ENCODE data around the gene MYH1. TPM values are rescaled to one million over a fixed set of nuclear protein-coding genes. Genes with fewer than 3 reads are reported as not detected.
A peak's percentile ranks its signal among the peaks of the same experiment; 100 is the strongest.
"Not testable (repeated sequence)": the region's sequence is repeated elsewhere in the genome, so short reads cannot be mapped to it uniquely, and the experiment has no call there.

MYH1 gene
- total and polyA plus RNA-seq, 2 experiments from 2014 or later: not detected

DNA sequence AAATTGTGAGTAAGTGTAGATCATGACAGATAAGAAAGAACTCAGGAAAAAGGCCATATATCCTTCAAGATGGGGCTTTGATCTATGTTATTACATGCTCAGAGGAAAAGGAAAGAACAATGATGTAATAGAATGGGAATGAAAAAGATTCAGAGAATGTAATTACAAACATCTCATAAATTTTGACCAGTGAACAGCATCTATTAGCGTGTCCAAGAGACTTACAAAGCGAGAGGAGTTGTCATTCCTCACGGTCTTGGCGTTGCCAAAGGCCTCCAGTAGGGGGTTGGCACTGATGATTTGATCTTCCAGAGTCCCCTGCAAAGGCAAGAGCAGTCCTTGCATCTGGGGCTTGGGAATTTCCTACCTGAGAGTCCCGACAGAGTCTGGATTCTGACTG lies 25.1 kb upstream of the MYH1 start:
- Mint-ChIP-seq H3K4me1 (peaks cover 16% of the 10 kb centered on the region), H3K36me3 (ENCODE audit: low read depth) (peaks cover 45% of the 10 kb centered on the region), H3K9me3 (peaks cover 26% of the 10 kb centered on the region)
- H3K9me2 ChIP-seq (ENCODE audit: insufficient read depth); H3K27ac Mint-ChIP-seq; H3K27me3 ChIP-seq (ENCODE audit: insufficient read depth); H4K20me1 ChIP-seq (replicated peaks; ENCODE audit: insufficient read depth); DNase-seq (ENCODE audit: low spot score); H3K27me3 Mint-ChIP-seq (ENCODE audit: insufficient read depth, low read depth, poor library complexity); H3K4me3 Mint-ChIP-seq; H3F3A ChIP-seq (replicated peaks; ENCODE audit: low read depth); H2AFZ ChIP-seq; H3K4me3 ChIP-seq; H3K4me2 ChIP-seq; H3K79me2 ChIP-seq (replicated peaks; ENCODE audit: insufficient read depth); H3K27ac ChIP-seq (ENCODE audit: low read depth); H3K4me1 ChIP-seq (ENCODE audit: insufficient read depth): not testable (repeated sequence)
- TF ChIP-seq, protein P1, sequence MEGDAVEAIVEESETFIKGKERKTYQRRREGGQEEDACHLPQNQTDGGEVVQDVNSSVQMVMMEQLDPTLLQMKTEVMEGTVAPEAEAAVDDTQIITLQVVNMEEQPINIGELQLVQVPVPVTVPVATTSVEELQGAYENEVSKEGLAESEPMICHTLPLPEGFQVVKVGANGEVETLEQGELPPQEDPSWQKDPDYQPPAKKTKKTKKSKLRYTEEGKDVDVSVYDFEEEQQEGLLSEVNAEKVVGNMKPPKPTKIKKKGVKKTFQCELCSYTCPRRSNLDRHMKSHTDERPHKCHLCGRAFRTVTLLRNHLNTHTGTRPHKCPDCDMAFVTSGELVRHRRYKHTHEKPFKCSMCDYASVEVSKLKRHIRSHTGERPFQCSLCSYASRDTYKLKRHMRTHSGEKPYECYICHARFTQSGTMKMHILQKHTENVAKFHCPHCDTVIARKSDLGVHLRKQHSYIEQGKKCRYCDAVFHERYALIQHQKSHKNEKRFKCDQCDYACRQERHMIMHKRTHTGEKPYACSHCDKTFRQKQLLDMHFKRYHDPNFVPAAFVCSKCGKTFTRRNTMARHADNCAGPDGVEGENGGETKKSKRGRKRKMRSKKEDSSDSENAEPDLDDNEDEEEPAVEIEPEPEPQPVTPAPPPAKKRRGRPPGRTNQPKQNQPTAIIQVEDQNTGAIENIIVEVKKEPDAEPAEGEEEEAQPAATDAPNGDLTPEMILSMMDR (conservative IDR thresholded peaks at IDR 0.05; ENCODE audit: low read depth in 2 of 2): peak in 1 of 2 experiments; percentile 55; a peak in 2 of 4 replicates
- peaks cover 31% of the 10 kb centered on the region for H3K36me3 ChIP-seq (ENCODE audit: insufficient read depth)
- ATAC-seq: peak; percentile 84

DNA sequence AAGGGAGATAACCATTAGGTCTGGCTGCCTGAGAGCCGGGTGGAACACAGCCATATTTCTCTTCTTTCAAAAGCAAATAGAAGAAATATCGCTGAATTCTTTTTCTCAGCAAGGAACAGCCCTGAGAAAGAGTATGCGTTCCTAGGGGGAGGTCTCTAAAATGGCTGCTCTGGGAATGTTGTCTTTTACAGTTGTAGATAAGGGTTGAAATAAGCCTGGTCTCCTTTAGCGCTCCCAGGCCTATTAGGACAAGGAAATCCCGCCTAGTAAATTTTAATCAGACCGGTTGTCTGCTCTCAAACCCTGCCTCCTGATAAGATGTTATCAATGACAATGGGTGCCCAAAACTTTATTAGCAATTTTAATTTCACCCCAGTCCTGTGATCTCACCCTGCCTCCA lies 22.8 kb upstream of the MYH1 start:
- not testable (repeated sequence) for H3K27me3 Mint-ChIP-seq (ENCODE audit: insufficient read depth, low read depth, poor library complexity); H3K27me3 ChIP-seq (ENCODE audit: insufficient read depth); H3K4me1 Mint-ChIP-seq; H3F3A ChIP-seq (replicated peaks; ENCODE audit: low read depth); ATAC-seq; H3K4me3 Mint-ChIP-seq; H3K27ac ChIP-seq (ENCODE audit: low read depth); H4K20me1 ChIP-seq (replicated peaks; ENCODE audit: insufficient read depth); H3K79me2 ChIP-seq (replicated peaks; ENCODE audit: insufficient read depth); H3K4me2 ChIP-seq; H2AFZ ChIP-seq; H3K9me2 ChIP-seq (ENCODE audit: insufficient read depth); H3K4me1 ChIP-seq (ENCODE audit: insufficient read depth); H3K27ac Mint-ChIP-seq; H3K4me3 ChIP-seq
- H3K36me3 ChIP-seq (ENCODE audit: insufficient read depth): peaks cover 31% of the 10 kb centered on the region
- H3K9me3 Mint-ChIP-seq: peaks cover 26% of the 10 kb centered on the region
- H3K36me3 Mint-ChIP-seq (ENCODE audit: low read depth): peaks cover 51% of the 10 kb centered on the region
- DNase-seq (ENCODE audit: low spot score): peak; percentile 25

DNA sequence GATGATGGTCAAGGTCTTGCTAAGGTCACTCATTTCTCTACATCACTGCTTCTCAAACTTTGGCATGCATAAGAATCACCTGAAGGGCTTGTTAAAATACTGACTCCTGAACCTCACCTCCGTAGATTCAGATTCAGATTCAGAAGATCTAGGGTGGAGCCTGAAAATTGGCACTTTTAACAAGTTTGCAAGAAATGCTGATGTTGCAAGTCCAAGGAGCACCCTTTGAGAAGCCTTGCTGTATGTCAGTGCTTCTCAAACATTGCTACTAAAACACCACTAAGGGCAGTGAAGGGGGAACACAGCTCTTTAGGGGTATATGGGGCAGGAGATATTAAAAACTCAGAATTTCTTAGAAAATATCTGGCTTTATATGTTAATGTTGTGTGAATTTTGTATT lies 13.7 kb upstream of the MYH1 start:
- Mint-ChIP-seq H3K9me3 (no peaks in the 10 kb centered on the region), H3K27ac (no peak overlapping the region), H3K4me3 (no peak overlapping the region), H3K36me3 (ENCODE audit: low read depth) (peaks cover 32% of the 10 kb centered on the region), H3K4me1 (no peaks in the 10 kb centered on the region), H3K27me3 (ENCODE audit: insufficient read depth, low read depth, poor library complexity) (peaks cover 2% of the 10 kb centered on the region)
- H4K20me1 ChIP-seq (replicated peaks; ENCODE audit: insufficient read depth): no peaks in the 10 kb centered on the region
- no peaks in the 10 kb centered on the region for H3F3A ChIP-seq (replicated peaks; ENCODE audit: low read depth)
- no peaks in the 10 kb centered on the region for H3K79me2 ChIP-seq (replicated peaks; ENCODE audit: insufficient read depth)
- H3K4me1 ChIP-seq (ENCODE audit: insufficient read depth): no peaks in the 10 kb centered on the region
- no peak overlapping the region for H3K4me3 ChIP-seq
- H2AFZ ChIP-seq: no peak overlapping the region
- H3K4me2 ChIP-seq: no peak overlapping the region
- no peak for DNase-seq (ENCODE audit: low spot score)
- no peak for ATAC-seq
- no peak overlapping the region for H3K27ac ChIP-seq (ENCODE audit: low read depth)
- H3K27me3 ChIP-seq (ENCODE audit: insufficient read depth): no peaks in the 10 kb centered on the region
- H3K36me3 ChIP-seq (ENCODE audit: insufficient read depth): peaks cover 29% of the 10 kb centered on the region; the same call in 1 of the 2 replicates
- no peaks in the 10 kb centered on the region for H3K9me2 ChIP-seq (ENCODE audit: insufficient read depth)
- no peak for TF ChIP-seq JUNB (IDR thresholded peaks at IDR 0.05; ENCODE audit: unreplicated experiment)
- TF ChIP-seq, protein P2, sequence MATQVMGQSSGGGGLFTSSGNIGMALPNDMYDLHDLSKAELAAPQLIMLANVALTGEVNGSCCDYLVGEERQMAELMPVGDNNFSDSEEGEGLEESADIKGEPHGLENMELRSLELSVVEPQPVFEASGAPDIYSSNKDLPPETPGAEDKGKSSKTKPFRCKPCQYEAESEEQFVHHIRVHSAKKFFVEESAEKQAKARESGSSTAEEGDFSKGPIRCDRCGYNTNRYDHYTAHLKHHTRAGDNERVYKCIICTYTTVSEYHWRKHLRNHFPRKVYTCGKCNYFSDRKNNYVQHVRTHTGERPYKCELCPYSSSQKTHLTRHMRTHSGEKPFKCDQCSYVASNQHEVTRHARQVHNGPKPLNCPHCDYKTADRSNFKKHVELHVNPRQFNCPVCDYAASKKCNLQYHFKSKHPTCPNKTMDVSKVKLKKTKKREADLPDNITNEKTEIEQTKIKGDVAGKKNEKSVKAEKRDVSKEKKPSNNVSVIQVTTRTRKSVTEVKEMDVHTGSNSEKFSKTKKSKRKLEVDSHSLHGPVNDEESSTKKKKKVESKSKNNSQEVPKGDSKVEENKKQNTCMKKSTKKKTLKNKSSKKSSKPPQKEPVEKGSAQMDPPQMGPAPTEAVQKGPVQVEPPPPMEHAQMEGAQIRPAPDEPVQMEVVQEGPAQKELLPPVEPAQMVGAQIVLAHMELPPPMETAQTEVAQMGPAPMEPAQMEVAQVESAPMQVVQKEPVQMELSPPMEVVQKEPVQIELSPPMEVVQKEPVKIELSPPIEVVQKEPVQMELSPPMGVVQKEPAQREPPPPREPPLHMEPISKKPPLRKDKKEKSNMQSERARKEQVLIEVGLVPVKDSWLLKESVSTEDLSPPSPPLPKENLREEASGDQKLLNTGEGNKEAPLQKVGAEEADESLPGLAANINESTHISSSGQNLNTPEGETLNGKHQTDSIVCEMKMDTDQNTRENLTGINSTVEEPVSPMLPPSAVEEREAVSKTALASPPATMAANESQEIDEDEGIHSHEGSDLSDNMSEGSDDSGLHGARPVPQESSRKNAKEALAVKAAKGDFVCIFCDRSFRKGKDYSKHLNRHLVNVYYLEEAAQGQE (IDR thresholded peaks at IDR 0.05; ENCODE audit: unreplicated experiment): no peak
- TF ChIP-seq, protein P1 (conservative IDR thresholded peaks at IDR 0.05; ENCODE audit: low read depth in 2 of 2): no peak
- no peak for TF ChIP-seq CREB1 (CRISPR knock-in tag; IDR thresholded peaks at IDR 0.05; ENCODE audit: low read depth)
- TF ChIP-seq NANOG (IDR thresholded peaks at IDR 0.05; ENCODE audit: borderline replicate concordance): no peak
- TF ChIP-seq ZNF331 (CRISPR knock-in tag; IDR thresholded peaks at IDR 0.05; ENCODE audit: low read depth): no peak
- no peak for TF ChIP-seq EZH2 (IDR thresholded peaks at IDR 0.05; ENCODE audit: low read depth, unreplicated experiment)
- no peak for TF ChIP-seq EZH2phosphoT487 (IDR thresholded peaks at IDR 0.05; ENCODE audit: unreplicated experiment)
- no peak for TF ChIP-seq ZNF114 (CRISPR knock-in tag; IDR thresholded peaks at IDR 0.05)
